ENCODE results near the gene SUPT7L.
"Not testable (repeated sequence)": the region's sequence is repeated elsewhere in the genome, so short reads cannot be mapped to it uniquely, and the experiment has no call there.

Gene SUPT7L

DNA sequence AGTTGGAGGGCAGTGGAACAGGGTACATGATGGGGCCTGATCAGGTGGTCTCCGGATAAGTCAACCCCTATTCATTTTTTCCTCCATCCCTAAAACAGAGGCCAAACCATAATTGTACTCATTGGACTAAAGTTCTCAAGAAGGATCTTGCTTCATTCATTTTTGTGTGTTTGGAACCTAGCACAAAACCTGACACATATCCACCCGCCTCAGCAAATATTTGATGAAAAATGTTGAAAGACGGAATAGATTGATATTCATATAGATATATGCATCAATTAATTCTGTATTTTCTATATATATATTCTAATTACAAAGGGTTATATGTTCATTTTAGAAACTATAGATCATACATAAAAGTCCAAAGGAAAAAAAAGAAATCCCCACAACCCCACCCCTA, 22.2 kb upstream of the SUPT7L start:
- no peak for DNase-seq (ENCODE audit: low spot score)

DNA sequence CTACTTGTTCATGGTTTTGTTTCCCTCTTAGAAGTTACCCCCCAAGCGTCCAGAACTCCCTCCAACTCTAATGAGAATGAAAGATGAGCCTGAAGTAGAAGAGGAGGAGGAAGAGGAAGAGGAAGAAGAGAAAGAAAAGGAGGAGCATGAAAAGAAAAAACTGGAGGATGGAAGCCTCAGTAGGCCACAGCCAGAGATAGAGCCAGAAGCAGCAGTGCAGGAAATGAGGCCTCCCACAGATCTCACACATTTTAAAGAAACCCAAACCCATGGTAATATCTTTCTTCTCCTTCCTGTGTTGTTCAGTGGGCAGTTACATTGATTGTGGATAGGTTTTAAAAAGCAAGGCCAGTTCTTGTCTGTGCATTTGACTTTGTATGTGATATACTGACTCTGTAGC, 21.6 kb upstream of the SUPT7L start:
- DNase-seq (ENCODE audit: low spot score) = not testable (repeated sequence)

- DNase-seq (ENCODE audit: low spot score) = peak; percentile 83
Measured at GRCh38 chr2:27683390-27684071, 20.1 kb upstream of the SUPT7L start.

DNA sequence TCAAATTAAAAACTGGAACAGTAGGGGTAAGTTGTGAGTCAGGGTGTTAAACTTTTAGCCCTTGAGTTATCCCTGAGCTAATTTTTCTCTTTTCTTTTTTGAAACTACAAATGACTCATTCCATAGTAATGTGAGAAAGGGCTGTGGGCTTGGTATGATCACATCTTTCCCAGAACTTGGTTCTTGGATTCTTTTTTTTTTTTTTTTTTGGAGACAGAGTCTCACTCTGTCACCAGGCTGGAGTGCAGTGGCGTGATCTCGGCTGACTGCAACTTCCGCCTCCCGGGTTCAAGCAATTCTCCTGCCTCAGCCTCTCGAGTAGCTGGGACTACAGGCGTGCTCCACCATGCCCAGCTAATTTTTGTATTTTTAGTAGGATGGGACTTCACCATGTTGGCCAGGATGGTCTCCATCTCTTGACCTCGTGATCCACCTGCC, 18.9 kb upstream of the SUPT7L start:
- DNase-seq (ENCODE audit: low spot score) = not testable (repeated sequence)

DNA sequence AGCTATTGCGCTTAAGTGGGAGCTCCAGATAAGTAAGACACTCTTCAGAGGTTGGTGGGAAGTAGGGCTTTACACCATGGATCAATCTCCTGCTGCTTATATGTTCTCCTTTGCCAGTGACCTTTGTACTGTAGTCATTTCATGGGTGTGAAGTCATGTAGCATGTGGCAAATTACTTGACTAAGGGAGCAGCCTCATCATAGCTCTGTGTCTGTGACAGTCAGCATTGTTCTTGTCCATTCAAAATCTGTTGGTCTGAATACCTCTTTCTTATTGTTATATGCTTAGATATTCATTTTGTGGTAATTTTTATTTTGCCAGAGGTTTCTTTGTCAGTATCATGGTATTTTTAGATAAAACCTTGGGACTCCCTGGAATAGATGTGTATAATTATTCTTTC, 18.4 kb upstream of the SUPT7L start:
- no peak for DNase-seq (ENCODE audit: low spot score)

DNA sequence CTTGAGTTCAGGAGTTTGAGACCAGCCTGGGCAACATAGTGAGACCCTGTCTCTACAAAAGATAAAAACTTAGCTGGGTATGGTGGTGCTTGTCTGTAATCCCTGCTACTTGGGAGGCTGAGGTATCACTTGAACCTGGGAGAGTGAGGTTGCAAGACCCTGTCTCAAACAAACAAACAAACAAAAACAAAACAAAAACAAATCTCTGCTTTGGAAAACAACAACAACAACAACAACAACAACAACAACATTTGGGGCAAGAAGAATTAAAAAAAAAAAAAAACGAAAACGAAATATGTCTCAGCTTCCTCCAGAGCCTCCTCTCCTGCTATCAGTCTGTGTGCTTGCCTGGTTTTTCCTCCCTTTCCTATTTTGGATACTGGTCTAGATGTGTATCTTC, 17.2 kb upstream of the SUPT7L start:
- no peak for DNase-seq (ENCODE audit: low spot score)

GRCh38 chr2:27672723-27673486, 9.5 kb upstream of the SUPT7L start:
- DNase-seq (ENCODE audit: low spot score) = no peak

DNA sequence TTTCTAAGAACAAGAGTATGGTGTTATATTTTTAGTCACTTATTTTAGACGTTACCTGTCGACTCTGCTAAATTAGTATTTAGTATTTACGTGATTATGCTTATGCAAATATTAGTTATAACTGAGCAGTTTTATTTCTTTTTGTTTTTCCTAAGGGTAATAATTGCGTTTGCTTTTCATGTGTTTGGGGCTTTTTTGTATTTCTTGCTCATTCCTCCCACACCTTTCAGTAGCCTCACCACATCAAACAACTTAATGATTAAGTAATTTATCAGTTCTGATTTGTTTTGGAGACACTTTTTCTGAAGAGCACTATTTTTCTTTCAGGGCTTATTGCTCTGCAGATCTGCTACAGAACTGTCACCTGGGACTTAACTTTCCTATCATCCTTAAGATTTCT, 7.8 kb upstream of the SUPT7L start:
- DNase-seq (ENCODE audit: low spot score) = no peak

DNA sequence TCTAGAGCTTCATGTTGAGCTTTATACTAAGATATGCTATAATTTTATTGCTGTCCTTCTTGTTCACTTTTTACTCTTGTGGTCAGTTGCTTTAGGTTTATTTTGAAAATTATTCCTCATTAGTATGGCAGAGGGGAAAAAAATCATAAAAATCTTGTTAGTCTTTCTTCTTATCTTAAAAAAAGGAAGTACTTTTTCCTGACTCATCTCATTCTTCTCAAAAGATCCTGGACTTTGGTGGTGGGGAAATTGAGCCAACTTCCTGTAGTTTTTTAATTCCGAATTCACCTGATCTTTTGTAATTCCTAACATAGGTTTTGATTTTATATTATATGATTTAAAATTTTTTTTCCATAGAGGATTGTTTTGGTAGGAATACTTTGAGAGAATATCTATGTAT, 4.0 kb upstream of the SUPT7L start:
- no peak for DNase-seq (ENCODE audit: low spot score)

DNA sequence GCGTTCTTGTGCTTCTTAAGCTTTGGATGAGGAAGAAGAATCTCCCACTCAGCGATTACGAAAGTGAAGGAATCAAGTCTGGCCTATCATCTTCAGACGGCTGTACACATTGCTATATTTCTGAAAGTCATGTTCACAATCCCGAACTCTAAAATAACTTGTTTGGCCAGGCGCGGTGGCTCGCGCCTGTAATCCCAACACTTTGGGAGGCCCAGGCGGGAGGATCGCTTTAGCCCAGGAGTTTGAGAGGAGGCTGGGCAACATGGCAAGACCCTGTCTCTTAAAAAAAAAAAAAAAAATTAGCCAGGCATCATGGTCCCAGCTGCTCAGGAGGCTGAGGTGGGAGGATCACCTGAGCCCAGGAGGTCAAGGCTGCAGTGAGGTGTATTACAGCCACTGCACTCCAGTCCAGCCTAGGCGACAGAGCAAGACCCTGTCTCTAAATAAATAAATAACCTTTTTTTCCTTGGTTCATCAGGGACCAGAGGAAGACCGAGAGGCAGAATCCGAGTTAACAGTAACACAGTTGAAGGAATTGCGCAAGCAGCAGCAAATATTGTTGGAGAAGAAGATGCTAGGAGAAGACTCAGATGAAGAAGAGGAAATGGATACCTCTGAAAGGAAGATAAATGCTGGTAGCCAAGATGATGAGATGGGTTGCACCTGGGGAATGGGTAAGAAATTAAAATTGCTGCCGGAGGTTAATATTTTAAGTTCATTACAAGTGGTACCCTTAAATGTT, 1.4 kb upstream of the SUPT7L start:
- no peak for DNase-seq (ENCODE audit: low spot score)

- DNase-seq (ENCODE audit: low spot score) = peak; percentile 63
Measured at GRCh38 chr2:27664154-27664574, 750 bp upstream of the SUPT7L start.

- no peak for DNase-seq (ENCODE audit: low spot score)
Measured at GRCh38 chr2:27661371-27661770, 2.0 kb downstream of the SUPT7L start.

DNA sequence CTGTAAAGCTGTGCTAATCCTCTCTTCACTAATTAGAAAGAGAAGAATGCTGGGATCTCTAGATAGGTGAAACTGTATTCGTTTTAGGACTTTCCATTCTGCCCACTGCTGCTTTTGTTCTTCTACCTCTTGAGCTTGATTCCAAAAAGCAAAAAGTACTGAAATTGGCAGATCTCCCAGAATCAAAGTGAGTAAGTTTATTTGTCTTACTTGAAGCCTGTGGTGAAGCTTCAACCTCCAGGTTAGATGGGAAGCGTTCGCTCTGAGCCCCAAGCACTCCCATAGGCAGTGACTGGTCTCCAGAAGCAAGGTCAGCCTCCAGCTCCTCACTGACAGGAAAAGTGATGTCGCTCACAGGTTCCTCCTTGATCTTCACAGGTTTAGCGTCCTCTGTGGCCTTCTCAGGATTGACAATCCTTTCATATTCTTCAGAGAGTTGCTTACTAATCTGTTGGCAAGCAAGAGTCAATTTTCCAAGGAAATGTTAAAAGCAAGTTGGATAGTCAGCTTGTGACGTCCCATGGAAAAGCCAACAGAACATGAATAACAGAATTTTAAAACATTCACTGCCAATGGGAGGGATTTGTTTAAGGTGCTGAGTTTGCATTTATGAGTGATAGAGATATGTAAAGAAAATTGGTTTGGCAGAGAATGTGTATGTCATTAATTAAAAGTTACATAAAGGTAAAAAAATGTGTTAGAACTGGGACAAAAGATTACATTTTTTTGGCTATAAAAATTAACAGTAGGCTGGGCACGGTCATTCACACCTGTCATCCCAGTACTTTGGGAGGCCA, 8.1 kb downstream of the SUPT7L start:
- no peak for DNase-seq (ENCODE audit: low spot score)

DNA sequence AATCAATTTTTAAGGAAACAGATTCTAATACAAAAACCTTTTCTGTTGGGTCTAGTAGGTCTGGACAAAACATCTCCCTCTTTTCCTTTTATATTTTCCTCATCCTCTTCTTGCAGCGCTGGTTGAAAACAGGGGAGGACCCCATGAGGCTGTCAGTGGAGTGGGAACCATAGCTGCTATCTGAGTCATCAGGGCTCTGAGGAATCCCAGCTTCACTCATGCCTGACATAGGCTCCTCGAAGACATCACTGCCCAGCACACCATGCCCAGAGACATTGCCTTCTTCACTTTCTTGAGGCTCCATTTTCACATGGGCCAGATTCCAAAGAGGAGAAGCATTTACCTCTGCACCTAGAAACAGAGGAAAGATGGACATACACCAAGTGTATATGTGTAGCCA, 10.0 kb downstream of the SUPT7L start:
- no peak for DNase-seq (ENCODE audit: low spot score)

DNA sequence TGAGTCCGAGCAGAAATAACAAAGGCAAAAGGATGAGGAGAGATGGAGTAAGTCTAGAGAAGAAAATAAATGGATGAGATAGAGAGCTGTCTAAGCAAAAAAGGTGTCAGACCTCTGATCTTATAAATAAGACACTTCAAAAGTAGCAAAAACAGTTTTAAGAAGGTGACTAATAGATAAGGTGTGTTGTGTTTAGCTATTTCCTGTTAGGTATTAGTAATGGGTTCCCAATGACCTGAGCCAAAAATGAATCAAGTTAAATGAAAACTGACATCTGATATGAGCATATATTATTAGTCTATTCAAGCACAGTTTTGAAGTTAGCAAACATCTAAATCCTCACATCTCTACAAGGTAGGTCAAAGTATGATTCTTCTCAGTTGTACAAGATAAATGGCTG, 10.6 kb downstream of the SUPT7L start:
- no peak for DNase-seq (ENCODE audit: low spot score)

DNA sequence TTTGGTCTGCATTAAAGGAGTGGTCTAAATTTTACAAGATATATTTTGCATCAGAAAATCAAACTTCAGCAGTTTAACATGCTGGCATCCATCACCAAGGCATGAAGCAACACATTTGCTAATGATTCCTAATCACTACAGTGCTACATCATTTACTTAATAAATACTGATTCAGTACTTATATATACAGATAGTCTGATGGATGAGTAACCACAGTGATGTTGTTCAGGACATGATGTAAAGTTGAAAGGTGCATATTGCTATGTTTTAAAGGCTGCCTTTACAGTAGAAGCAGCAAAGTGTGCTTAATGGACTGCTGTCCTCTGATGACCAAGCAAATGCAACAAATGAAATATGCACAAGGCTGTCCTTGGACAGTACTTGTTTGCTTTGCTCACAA, 11.1 kb downstream of the SUPT7L start:
- no peak for DNase-seq (ENCODE audit: low spot score)

GRCh38 chr2:27651056-27651455, 12.4 kb downstream of the SUPT7L start:
- no peak for DNase-seq (ENCODE audit: low spot score)

- DNase-seq (ENCODE audit: low spot score) = no peak
Measured at GRCh38 chr2:27647737-27648136, 15.7 kb downstream of the SUPT7L start.

DNA sequence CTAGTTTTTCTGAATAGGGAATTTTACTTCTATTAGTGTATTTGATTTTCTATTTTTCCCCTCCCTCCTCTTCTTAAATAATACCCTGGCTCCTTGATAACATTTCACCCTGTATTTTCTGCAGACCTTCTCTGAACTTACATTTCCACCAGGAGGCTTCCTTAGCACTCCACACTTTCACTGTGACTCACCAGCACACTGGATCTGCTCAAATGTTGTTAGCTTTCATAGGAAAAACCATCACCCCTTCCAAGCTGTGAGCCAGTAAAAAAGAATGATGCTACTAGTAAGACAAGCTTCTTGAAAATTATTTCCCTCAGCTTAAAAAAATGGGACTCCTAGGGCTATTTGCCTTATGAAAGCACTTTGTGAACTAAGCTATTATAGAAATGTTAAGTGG, 16.1 kb downstream of the SUPT7L start:
- DNase-seq (ENCODE audit: low spot score) = no peak

GRCh38 chr2:27645197-27645596, 18.2 kb downstream of the SUPT7L start:
- DNase-seq (ENCODE audit: low spot score) = no peak

- DNase-seq (ENCODE audit: low spot score) = no peak
Measured at GRCh38 chr2:27640722-27641245, 22.6 kb downstream of the SUPT7L start.

DNA sequence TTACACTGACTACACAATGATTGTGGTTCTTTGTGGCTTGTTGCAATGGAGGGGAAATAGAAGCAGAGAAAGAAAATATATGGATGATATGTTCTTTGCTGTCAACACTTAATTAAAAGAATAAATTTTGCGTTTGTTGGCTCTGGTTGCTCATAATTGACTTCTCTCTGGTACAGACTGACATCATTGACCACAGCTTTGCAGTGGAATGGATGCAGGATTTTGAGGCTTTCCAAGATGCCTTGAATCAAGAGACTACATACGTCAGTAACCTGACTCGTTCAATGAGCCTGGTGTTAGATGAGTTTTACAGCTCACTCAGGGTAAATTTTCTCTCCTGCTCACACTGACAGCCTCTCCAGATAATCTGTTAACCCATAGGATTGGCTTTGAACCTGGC, 24.7 kb downstream of the SUPT7L start:
- DNase-seq (ENCODE audit: low spot score) = no peak
